HCT116 (cell line): Measurements from ENCODE around the gene FLNA.
"Not testable (repeated sequence)": the region's sequence is repeated elsewhere in the genome, so short reads cannot be mapped to it uniquely, and the experiment has no call there.

Experiments
- CEBPB ChIP-seq: IDR thresholded peaks from 2 replicates; pipeline ENCODE4 v1.6.1; 2012; ENCODE audit warnings: low read depth
- EGR1 ChIP-seq: IDR thresholded peaks from 2 replicates; pipeline ENCODE4 v1.6.1; 2012; ENCODE audit warnings: low read depth
- EZH2phosphoT487 ChIP-seq: fragments of 200-600 bp; IDR thresholded peaks from 2 replicates; pipeline ENCODE4 v1.6.1; 2018; ENCODE audit warnings: antibody characterized with exemption, borderline replicate concordance
- POLR2AphosphoS5 ChIP-seq: IDR thresholded peaks from 2 replicates; pipeline ENCODE4 v1.6.1; 2011; ENCODE audit warnings: mild to moderate bottlenecking, low read depth, low read length, moderate library complexity
- SIN3A ChIP-seq: IDR thresholded peaks from 2 replicates; pipeline ENCODE4 v1.6.1; 2012; ENCODE audit warnings: low read depth
- YY1 ChIP-seq: IDR thresholded peaks from 2 replicates; pipeline ENCODE4 v1.6.1; 2011; ENCODE audit warnings: low read length, low read depth, moderate library complexity, mild to moderate bottlenecking; ENCODE audit not compliant: insufficient replicate concordance; ENCODE audit errors: extremely low read depth
- ZFX ChIP-seq: fragments of 450-650 bp; IDR thresholded peaks from 2 replicates; pipeline ENCODE4 v1.6.1; 2017
- TF ChIP-seq, protein P1 (sequence below), 3 experiments: fragments of 200-600 bp in 1 of 3; sonication (generic) in 1 of 3; IDR thresholded peaks in 2 of 3; conservative IDR thresholded peaks in 1 of 3; 2 replicates each; pipeline ENCODE4 v1.5.1; 2012 to 2017; ENCODE audit warnings: low read depth in 2 of 3, low read length in 2 of 3, antibody characterized with exemption in 1 of 3, borderline replicate concordance in 1 of 3, control low read depth in 1 of 3, mild to moderate bottlenecking in 1 of 3, mixed read lengths in 1 of 3, mixed run types in 1 of 3, moderate library complexity in 1 of 3; ENCODE audit not compliant: insufficient read depth in 1 of 3
- TF ChIP-seq, protein P2 (sequence below): IDR thresholded peaks from 2 replicates; pipeline ENCODE4 v1.6.1; 2012
- TF ChIP-seq, protein P3 (sequence below): IDR thresholded peaks from 2 replicates; pipeline ENCODE4 v1.6.1; 2012
- TF ChIP-seq, protein P4 (sequence below): IDR thresholded peaks from 2 replicates; pipeline ENCODE4 v1.6.1; 2011; ENCODE audit warnings: mild to moderate bottlenecking, low read length, moderate library complexity; ENCODE audit not compliant: insufficient replicate concordance; ENCODE audit errors: extremely low read depth

DNA sequence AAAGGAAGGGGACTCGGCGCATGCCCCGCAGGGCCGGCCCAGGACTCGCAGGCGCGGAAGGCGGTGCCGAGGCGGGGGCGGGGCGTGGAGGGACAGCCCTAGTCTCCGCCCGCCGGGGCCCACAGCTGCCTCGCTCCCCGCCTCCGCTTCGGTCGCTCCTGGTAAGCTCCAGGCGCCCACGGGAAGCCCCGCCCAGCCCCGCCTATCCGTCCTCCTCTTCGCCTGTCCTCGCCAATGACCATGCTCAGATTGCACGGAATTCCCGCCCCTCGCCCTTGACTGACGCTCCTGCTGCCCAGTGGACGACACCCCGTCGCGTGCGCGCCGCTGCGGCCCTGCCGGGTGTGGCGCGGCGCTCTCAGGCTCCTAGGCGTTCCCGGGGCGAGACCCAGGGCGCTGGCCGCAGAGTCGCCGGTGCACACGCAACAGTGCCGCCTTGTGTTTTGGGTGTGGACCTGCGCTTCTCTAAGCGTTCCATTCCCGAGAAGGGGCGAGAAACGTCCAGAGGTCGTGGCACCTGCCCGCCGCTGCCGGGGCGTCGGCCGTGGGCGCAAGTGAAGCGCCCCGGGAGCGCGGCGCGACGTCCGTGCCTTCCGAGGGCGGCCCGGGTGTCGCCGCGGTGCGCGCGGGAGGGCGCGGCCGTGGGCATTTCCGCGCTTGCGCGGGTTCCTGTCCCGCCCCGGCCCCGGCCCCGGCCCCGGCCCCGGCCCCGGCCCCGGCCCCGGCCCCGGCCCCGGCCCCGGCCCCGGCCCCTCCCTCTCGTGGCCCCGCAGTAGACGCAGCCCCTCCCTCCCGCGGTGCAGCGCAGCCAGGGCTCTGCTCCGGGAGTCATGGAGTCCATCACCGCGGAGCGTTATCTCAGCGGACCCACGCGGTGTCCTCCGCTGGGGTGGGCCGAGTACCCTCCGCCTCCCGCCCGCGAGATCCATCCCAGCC, 15.6 kb upstream of the FLNA start:
- not testable (repeated sequence) for TF ChIP-seq CEBPB, YY1, ZFX, SIN3A, EZH2phosphoT487, POLR2AphosphoS5, EGR1
- TF ChIP-seq, protein P1, sequence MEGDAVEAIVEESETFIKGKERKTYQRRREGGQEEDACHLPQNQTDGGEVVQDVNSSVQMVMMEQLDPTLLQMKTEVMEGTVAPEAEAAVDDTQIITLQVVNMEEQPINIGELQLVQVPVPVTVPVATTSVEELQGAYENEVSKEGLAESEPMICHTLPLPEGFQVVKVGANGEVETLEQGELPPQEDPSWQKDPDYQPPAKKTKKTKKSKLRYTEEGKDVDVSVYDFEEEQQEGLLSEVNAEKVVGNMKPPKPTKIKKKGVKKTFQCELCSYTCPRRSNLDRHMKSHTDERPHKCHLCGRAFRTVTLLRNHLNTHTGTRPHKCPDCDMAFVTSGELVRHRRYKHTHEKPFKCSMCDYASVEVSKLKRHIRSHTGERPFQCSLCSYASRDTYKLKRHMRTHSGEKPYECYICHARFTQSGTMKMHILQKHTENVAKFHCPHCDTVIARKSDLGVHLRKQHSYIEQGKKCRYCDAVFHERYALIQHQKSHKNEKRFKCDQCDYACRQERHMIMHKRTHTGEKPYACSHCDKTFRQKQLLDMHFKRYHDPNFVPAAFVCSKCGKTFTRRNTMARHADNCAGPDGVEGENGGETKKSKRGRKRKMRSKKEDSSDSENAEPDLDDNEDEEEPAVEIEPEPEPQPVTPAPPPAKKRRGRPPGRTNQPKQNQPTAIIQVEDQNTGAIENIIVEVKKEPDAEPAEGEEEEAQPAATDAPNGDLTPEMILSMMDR (IDR thresholded peaks at IDR 0.05 in 2 of 3, conservative IDR thresholded peaks at IDR 0.05 in 1 of 3; ENCODE audit: borderline replicate concordance in 1 of 3, insufficient read depth in 1 of 3, low read depth in 2 of 3, low read length in 2 of 3) = not testable (repeated sequence)
- TF ChIP-seq, protein P2, sequence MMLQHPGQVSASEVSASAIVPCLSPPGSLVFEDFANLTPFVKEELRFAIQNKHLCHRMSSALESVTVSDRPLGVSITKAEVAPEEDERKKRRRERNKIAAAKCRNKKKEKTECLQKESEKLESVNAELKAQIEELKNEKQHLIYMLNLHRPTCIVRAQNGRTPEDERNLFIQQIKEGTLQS = not testable (repeated sequence)
- TF ChIP-seq, protein P3, sequence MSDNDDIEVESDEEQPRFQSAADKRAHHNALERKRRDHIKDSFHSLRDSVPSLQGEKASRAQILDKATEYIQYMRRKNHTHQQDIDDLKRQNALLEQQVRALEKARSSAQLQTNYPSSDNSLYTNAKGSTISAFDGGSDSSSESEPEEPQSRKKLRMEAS = not testable (repeated sequence)
- TF ChIP-seq, protein P4, sequence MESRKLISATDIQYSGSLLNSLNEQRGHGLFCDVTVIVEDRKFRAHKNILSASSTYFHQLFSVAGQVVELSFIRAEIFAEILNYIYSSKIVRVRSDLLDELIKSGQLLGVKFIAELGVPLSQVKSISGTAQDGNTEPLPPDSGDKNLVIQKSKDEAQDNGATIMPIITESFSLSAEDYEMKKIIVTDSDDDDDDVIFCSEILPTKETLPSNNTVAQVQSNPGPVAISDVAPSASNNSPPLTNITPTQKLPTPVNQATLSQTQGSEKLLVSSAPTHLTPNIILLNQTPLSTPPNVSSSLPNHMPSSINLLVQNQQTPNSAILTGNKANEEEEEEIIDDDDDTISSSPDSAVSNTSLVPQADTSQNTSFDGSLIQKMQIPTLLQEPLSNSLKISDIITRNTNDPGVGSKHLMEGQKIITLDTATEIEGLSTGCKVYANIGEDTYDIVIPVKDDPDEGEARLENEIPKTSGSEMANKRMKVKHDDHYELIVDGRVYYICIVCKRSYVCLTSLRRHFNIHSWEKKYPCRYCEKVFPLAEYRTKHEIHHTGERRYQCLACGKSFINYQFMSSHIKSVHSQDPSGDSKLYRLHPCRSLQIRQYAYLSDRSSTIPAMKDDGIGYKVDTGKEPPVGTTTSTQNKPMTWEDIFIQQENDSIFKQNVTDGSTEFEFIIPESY = not testable (repeated sequence)
